HepG2 (cell line): ENCODE results near the gene LSMEM2. TPM values are rescaled to one million over a fixed set of nuclear protein-coding genes. Genes with fewer than 3 reads are reported as not detected.

Experiments used
- BCLAF1 ChIP-seq: fragments of 450-650 bp; IDR thresholded peaks from 2 replicates; pipeline ENCODE4 v1.6.1; 2017; ENCODE audit warnings: mild to moderate bottlenecking
- CEBPG ChIP-seq: IDR thresholded peaks from 2 replicates; pipeline ENCODE4 v1.6.1; 2016
- HDAC1 ChIP-seq: sonication (generic); formaldehyde crosslinking; IDR thresholded peaks from 2 replicates; pipeline ENCODE4 v1.5.1; 2020; ENCODE audit warnings: mild to moderate bottlenecking, missing genetic modification reagents
- HNRNPLL ChIP-seq: fragments of 200-400 bp; formaldehyde crosslinking; IDR thresholded peaks from 2 replicates; pipeline ENCODE4 v1.6.1; 2017; ENCODE audit warnings: mild to moderate bottlenecking, low read depth, low read length; ENCODE audit not compliant: poor library complexity, severe bottlenecking
- KDM3A ChIP-seq: IDR thresholded peaks from 2 replicates; pipeline ENCODE4 v1.6.1; 2018; ENCODE audit warnings: low read depth, missing compliant biosample characterization
- NR2F1 ChIP-seq, 2 experiments: fragments of 450-650 bp in 1 of 2; formaldehyde crosslinking in 1 of 2; IDR thresholded peaks; 2 replicates each; pipeline versions ENCODE4 v1.5.0 to v1.6.1; 2016 to 2020; ENCODE audit warnings: mild to moderate bottlenecking in 1 of 2, missing compliant biosample characterization in 1 of 2, missing genetic modification reagents in 1 of 2, moderate library complexity in 1 of 2
- SMARCE1 ChIP-seq: fragments of 450-650 bp; IDR thresholded peaks from 2 replicates; pipeline ENCODE4 v1.6.1; 2017; ENCODE audit warnings: borderline replicate concordance
- ZFX ChIP-seq: sonication (generic); formaldehyde crosslinking; IDR thresholded peaks from 2 replicates; pipeline ENCODE4 v1.4.0; 2020; ENCODE audit warnings: mild to moderate bottlenecking, low read depth, missing genetic modification reagents, moderate library complexity
- ZNF24 ChIP-seq: fragments of 450-650 bp; IDR thresholded peaks from 2 replicates; pipeline ENCODE4 v1.6.1; 2017; ENCODE audit warnings: antibody characterized with exemption, mild to moderate bottlenecking
- ZNF318 ChIP-seq: sonication (generic); formaldehyde crosslinking; IDR thresholded peaks from 2 replicates; pipeline ENCODE4 v1.4.0; 2020; ENCODE audit warnings: mild to moderate bottlenecking, missing genetic modification reagents
- ZNF34 ChIP-seq: sonication (generic); formaldehyde crosslinking; IDR thresholded peaks from 2 replicates; pipeline ENCODE4 v1.4.0; 2020; ENCODE audit warnings: mild to moderate bottlenecking, missing genetic modification reagents, borderline replicate concordance
- ZNF44 ChIP-seq: sonication (generic); formaldehyde crosslinking; IDR thresholded peaks from 2 replicates; pipeline ENCODE4 v1.5.1; 2020; ENCODE audit warnings: mild to moderate bottlenecking, missing genetic modification reagents
- ZNF510 ChIP-seq: sonication (generic); formaldehyde crosslinking; IDR thresholded peaks from 2 replicates; pipeline ENCODE4 v1.4.0; 2020; ENCODE audit warnings: low read depth, mild to moderate bottlenecking, missing genetic modification reagents
- ZNF512B ChIP-seq: sonication (generic); formaldehyde crosslinking; IDR thresholded peaks from 2 replicates; pipeline ENCODE4 v1.5.1; 2020; ENCODE audit warnings: missing genetic modification reagents, mild to moderate bottlenecking, borderline replicate concordance
- polyA plus RNA-seq, 8 experiments: library from polyadenylated mRNA; depleted of rRNA in 3 of 8; stranded (reverse) in 7 of 8; unstranded in 1 of 8; fragments of >200 nt; fragmentation: Illumina TruSeq in 4 of 8; extraction: Trizol in 4 of 8; gene quantifications; 2 replicates each; pipeline versions ENCODE4 v1.2.1 to v1.2.3, GENCODE V29; 2011 to 2016; ENCODE audit warnings: low read depth in 4 of 8, missing spikeins in 1 of 8, mixed read lengths in 1 of 8; ENCODE audit not compliant: insufficient read depth in 1 of 8
- total RNA-seq, 5 experiments: library from RNA; depleted of rRNA; stranded (reverse); fragments of >200 nt; fragmentation: Illumina TruSeq; extraction: Trizol; gene quantifications; 2 replicates each; pipeline ENCODE4 v1.2.3, GENCODE V29; 2016; ENCODE audit warnings: low read depth in 1 of 5

The LSMEM2 gene
- total and polyA plus RNA-seq, 2 of the 13 experiments (the other 11 are each of a cell fraction or from before 2014, with no cell fraction given) = 0.07 to 0.41 TPM

GRCh38 chr3:50292159-50293078 is 13.5 kb downstream of the LSMEM2 start, which contains the start of gene IFRD2 (continued):
- TF ChIP-seq ZNF318 (CRISPR knock-in tag) (no peak), ZNF512B (CRISPR knock-in tag) (0 out of 2 replicates have a peak, but pooled peaks have one; percentile 21), ZNF44 (CRISPR knock-in tag) (0 out of 2 replicates have a peak, but pooled peaks have one; percentile 34), HNRNPLL (peak; percentile 57), KDM3A (CRISPR knock-in tag) (peak; percentile 72; the same call in 1 of the 2 replicates), SMARCE1 (no peak), ZFX (CRISPR knock-in tag) (peak; percentile 79), ZNF34 (no peak), ZNF24 (no peak), HDAC1 (CRISPR knock-in tag) (peak; percentile 96), BCLAF1 (no peak), NR2F1 (CRISPR knock-in tag; IDR thresholded peaks at IDR 0.05) (0 out of 4 replicates have a peak, but pooled peaks of 1 of the 2 experiments have one; percentile 16), ZNF510 (CRISPR knock-in tag) (peak; percentile 35; the same call in 1 of the 2 replicates), CEBPG (CRISPR knock-in tag) (no peak)
